Fibroblast of skin of left quadriceps (primary cell): ENCODE results near the gene KCNH2.

Experiments used
- DNase-seq, 2 experiments: peaks; one replicate each; pipeline ENCODE4 v3.0.0-alpha.2; 2013; ENCODE audit warnings: low read depth in 2 of 2

KCNH2 gene

GRCh38 chr7:150949564-150949963 is 28.6 kb downstream of the KCNH2 start:
- no peak for DNase-seq

- DNase-seq, result no peak
These were observed 29.3 kb downstream of the KCNH2 start for GRCh38 chr7:150948791-150949251.

DNA sequence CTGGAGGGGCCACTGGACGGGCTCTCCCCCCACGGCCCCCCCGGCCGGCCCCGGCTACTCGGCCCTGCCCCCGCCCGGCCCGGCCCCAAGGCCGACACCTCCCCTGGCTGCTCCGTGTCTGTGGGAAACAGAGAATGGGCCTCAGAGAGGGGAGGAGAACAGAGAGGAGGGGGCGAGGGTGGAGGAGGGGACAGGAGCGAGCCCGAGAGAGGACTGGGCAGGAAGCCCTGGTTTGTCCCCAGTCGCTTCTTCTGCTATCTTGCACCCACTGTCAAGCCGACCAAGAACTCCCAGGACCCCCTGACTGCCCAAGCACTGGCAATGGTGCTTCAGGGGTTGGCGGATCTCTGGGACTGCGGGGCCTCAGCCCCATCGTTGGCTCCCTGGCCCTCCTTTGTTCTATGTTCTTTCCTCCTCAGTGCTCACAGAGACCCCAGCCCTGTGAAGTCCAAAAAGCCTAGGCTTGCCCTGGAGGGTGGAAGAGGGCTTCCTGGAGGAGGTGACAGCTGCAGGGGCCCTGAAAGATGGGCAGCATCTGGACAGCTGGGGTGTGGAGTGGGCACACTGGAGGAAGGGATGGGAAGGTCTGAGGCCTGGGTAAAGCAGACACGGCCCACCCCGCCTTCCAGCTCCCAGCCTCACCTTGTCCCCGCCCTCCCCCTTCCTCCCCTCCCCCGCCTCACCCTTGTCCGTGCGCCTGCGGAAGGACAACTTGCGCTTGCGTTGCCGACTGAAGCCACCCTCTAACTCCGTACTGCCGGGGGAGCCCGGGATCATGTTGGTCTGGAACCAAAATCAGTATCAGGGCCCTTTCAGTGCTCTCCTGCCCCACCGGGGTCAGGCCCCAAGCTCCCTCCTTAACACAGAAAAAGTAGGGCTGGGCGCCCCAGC is 30.1 kb downstream of the KCNH2 start:
- no peak for DNase-seq

GRCh38 chr7:150947241-150947745 is 30.8 kb downstream of the KCNH2 start:
- no peak for DNase-seq

DNA sequence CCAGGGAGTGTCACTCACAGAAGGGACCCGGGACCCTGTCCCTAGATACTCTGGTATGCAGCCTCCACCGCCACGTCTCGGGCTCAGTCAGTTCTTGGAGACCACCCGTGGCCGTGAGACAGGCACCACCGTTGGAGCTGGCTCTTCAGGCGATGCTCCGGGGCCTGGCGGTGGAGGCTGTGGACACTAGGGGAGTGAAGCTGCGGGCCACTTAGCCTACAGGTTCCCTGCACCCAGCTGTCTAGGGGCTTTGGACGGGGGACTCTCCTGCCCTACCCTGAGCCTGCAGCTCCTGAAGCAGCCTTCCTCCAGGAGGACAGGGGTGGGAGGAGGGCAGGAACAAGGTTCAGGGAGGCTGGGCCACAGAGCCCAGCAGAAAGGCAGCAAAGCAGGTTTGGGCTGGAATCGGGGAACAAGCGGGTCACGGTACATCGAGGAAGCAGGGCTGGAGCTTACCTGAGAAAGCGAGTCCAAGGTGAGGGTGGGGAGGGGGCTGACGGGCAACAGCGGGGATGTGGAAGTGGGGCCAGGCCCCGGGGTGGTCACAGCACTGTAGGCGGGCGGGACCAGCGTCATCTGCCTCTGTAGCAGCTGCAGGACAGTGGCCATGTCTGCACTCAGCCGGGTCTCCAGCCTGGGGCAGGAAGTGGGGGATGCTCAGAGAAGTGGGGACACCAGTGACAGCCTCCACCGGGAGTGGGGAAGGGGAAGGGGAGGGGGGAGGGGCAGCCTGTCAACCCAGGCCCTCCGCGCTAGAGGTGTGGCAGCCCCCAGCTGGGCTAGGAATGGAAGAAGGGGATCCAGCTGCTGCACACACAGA is 31.5 kb downstream of the KCNH2 start:
- DNase-seq, result no peak

DNA sequence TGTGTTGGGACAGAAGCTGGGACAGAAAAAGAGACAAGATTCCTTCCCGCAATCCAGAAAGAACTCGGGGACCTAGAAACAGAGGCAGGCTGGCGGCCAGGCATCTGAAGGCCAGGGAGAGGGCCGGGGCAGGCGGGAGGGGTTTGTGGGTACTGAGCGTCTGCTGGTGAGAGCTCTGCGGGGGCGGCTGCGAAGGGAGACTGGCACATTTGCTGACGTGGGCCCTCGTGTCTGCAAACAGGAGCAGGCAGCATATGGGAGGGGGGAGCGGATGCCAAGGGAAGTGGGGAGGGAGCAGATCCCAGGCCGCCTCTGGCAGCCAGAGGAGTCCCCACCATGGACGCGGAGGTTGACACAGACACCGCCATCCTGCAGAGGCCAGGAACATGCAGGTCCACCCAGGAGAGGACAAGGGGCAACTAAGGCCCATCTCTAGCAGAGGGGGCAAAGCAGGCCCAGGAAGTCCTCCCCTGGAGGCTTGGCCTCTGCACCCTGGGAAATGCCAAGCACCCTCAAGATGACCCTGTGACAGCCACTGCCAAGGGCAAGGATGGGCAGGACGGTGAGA is 32.2 kb downstream of the KCNH2 start:
- no peak for DNase-seq

DNA sequence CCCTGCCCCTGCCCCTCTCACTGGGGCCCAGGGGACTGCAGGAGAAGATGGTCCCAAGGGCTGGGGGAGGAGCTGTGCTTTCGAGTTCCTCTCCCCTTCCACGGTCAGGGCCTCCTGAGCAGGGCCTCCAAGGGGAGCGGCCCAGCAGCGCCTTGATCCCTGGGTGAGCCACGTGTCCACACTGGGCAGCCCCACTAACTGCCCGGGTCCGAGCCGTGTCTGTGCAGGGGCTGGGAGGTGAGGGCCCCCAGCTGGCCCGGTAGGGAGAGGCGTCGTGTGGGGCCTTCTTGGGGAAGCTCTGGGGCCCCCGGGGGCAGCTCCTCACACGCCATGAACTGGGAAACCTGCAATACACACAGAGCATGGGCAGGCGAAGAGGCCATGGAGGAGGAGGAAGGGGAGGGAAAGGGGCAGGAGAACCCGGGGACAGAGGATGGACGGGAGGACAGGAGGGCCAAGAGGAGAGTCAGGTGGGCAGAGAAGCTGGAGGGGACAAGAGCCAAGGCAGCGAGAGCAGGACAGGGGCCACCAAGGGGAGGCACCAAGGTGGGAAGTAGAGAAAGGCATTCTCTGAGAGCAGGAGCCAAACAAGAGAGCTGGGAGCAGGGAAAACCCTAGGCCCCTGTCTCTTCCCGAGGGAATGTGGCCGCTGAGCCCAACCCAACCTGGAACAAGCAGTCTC is 32.8 kb downstream of the KCNH2 start:
- no peak for DNase-seq

- DNase-seq, result no peak
These were observed 33.8 kb downstream of the KCNH2 start for GRCh38 chr7:150944066-150945042.

DNA sequence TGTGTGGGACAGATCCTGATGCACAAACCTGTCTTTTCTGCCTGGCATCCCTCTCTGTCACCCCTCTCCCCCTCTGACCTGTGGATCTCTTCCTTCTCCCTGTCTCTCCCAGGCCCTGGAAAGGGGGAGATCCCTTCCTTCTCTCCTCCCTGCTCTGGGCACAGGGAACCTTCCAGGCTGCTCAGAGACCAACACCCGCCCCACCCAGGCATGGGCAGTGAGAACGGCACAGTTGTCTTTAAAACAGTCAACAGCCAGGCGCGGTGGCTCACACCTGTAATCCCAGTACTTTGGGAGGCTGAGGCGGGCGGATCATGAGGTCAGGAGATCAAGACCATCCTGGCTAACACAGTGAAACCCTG is 34.7 kb downstream of the KCNH2 start:
- DNase-seq, result no peak

DNA sequence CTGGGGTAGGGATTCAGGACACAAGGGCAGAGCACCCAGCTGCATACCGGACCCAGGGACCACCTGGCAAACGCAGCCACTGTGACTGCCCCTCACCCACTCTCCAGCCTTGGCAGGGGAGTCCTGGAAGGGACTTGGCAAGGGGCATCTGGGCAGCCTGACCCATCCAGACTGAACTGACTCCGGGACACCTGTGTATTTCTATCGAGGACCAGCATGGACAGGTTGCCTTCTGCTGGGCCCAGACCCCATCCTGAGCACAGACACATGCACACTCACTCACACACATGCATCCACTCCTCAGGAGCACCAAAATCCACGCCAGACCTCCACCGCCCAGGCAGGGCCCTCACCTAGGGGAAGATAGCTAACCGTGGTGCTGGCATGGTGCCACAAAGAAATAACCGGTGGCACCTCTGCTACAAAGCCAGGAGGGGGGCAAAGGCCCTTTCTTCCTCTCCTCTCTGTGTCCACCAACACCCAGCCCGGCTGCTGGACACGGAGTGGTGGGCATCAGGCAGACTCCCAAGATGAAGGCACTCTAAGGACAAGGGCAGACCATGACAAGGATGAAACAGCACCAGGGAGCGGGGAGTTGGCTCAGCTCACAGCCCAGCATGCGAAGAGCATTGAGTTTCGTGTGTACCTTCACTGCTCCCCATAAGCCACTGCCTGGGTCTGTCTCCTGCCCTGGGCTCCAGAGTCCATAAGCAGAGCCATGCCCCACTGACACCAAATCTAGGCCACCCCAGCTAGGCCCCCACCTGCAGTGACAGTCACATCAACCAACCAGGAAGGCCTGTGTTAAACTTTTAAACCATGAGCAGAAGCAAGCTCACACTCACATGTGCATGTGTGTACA is 35.3 kb downstream of the KCNH2 start:
- DNase-seq, result no peak

- no peak for DNase-seq
These were observed 36.0 kb downstream of the KCNH2 start for GRCh38 chr7:150942001-150942590.

GRCh38 chr7:150941351-150942000 is 36.6 kb downstream of the KCNH2 start:
- no peak for DNase-seq

DNA sequence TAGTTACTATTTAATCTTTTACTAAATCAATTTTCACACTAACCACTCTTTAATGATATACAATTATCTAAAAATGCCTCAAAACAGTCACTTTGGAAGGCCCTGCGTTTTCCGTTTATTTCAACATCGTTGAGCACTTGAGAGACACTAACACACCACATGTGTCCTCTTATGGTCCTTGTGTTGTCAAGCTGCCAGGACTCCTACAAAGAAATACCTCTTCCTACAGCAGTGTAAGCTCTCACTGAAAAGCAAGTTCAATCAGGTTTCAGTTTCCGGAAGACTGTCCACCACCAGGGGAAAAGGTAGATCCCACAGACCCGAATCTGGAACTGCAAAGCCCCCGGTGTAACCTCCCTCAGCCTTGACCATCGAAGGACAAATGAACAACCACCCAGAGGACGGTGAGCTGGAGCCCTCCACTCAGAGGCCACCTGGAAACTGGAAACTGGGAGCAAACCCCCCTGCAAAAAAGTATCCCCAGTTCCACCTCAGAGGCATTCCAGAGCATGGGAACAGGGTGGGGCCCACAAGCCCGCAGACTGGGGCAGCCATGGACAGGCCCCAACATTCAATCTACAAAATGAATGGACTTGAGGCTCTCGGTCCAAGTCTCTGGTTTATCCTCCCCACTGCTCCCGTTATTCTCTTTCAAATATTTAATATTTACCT is 37.6 kb downstream of the KCNH2 start:
- DNase-seq, result no peak

- DNase-seq, result no peak
These were observed 38.7 kb downstream of the KCNH2 start for GRCh38 chr7:150939466-150939865.

GRCh38 chr7:150939052-150939451 is 39.1 kb downstream of the KCNH2 start:
- no peak for DNase-seq

- no peak for DNase-seq
These were observed 39.6 kb downstream of the KCNH2 start for GRCh38 chr7:150938566-150938965.

DNA sequence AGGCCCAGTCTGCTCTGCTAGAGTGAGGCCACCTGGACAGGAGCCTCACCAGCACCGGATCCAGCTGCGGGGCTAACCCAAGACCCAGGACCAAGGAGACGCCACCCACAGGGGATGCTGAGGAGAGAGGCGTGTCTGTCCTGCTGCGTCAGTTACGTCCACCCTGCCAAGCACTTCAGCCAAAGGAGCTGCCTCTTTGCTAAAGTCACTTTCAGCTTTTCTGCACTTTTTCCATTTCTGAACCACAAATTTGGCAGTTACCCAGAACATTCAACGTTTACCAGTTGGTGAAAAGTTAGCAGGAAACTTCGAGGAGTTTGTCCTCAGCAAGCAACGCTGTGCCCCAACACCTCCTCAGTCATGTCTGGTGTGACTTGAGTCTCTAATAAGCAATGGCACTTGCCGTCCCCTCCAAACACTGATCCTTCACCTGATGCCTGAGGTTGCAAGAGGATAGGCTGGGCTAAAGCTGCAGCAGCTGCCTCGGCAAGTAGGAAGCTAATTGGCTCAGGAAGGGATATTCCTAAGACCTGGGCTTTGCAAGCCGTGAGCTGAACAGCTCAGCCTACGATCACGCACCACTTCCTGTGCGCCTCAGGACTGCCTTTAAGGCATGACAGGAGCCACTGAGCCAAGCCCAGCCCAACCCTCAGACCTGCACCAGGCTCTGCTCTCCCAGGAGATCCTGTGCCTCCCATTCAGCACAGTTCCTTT is 40.1 kb downstream of the KCNH2 start:
- no peak for DNase-seq
